ENCODE results near the gene WWP2. TPM values are rescaled to one million over a fixed set of nuclear protein-coding genes. Genes with fewer than 3 reads are reported as not detected.
"Not testable (repeated sequence)": the region's sequence is repeated elsewhere in the genome, so short reads cannot be mapped to it uniquely, and the experiment has no call there.

The WWP2 gene
- total RNA-seq, 1 experiment from 2014 or later: 40.2 TPM

DNA sequence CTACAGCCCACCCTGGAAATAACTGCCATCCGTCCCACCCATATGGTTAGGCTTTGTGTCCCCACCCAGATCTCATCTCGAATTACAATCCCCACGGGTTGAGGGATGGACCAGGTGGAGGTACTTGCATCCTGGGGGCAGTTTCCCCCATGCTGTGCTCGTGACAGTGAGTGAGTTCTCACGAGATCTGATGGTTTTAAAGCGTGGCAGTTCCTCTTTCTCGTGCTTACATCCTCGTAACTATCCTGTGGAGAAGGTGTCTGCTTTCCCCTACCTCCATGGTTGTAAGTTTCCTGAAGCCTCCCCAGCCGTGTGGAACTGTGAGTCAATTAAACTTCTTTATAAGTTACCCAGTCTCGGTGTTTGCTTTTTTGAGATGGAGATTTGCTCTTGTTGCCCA, 206.0 kb downstream of the WWP2 start:
- not testable (repeated sequence) for H3K18ac ChIP-seq (ENCODE audit: insufficient read length, low read depth, low read length); H3K79me1 ChIP-seq (ENCODE audit: insufficient read depth, low read depth, low read length, poor library complexity, severe bottlenecking); DNase-seq; H3K27me3 Mint-ChIP-seq (ENCODE audit: low read depth); H4K8ac ChIP-seq (replicated peaks; ENCODE audit: insufficient read length, low read depth, low read length); H2AK5ac ChIP-seq (ENCODE audit: insufficient read length, low read length); H4K5ac ChIP-seq (ENCODE audit: insufficient read length, low read depth, low read length); H3K23ac ChIP-seq (ENCODE audit: insufficient read length, low read depth, low read length); H2AFZ ChIP-seq (ENCODE audit: low read length); H3K9ac ChIP-seq (ENCODE audit: extremely low read depth, insufficient read length, low read length); H2BK20ac ChIP-seq (ENCODE audit: low read depth, low read length, poor library complexity, severe bottlenecking); H2BK15ac ChIP-seq (ENCODE audit: low read depth, low read length); H4K20me1 ChIP-seq (ENCODE audit: control insufficient read depth, insufficient read depth, insufficient read length); H3K9me3 Mint-ChIP-seq; H4K91ac ChIP-seq (ENCODE audit: insufficient read length, low read depth, low read length); H2BK120ac ChIP-seq (ENCODE audit: low read depth, low read length, poor library complexity, severe bottlenecking); H3K79me2 ChIP-seq (ENCODE audit: insufficient read depth, low read length); H3K14ac ChIP-seq (ENCODE audit: insufficient read depth, low read length); H3K27me3 ChIP-seq (ENCODE audit: insufficient read depth, low read length); H3T11ph ChIP-seq (ENCODE audit: low read length); H3K27ac Mint-ChIP-seq; H3K4me1 Mint-ChIP-seq; H2BK12ac ChIP-seq (ENCODE audit: insufficient read length, low read depth, low read length); H3K4me3 Mint-ChIP-seq; H3K9me3 ChIP-seq (ENCODE audit: control insufficient read depth, low read depth, low read length); H3K4me1 ChIP-seq (ENCODE audit: insufficient read depth, low read length); H3K4me2 ChIP-seq (ENCODE audit: insufficient read depth, insufficient read length, low read length); H3K4ac ChIP-seq (ENCODE audit: low read depth, low read length); H3K23me2 ChIP-seq (ENCODE audit: insufficient read length, low read depth, low read length, poor library complexity, severe bottlenecking); H3K27ac ChIP-seq (ENCODE audit: insufficient read length, low read depth, low read length); H2BK5ac ChIP-seq (ENCODE audit: insufficient read length, low read length); H3K56ac ChIP-seq (ENCODE audit: insufficient read length, low read depth, low read length); H3K36me3 Mint-ChIP-seq (ENCODE audit: insufficient read depth in 1 of 3, low read depth in 3 of 3)
- no CpG with 5 or more reads among the region's 10 CpGs for WGBS (ENCODE audit: extremely low coverage, insufficient read length, low lambda C conversion rate)

DNA sequence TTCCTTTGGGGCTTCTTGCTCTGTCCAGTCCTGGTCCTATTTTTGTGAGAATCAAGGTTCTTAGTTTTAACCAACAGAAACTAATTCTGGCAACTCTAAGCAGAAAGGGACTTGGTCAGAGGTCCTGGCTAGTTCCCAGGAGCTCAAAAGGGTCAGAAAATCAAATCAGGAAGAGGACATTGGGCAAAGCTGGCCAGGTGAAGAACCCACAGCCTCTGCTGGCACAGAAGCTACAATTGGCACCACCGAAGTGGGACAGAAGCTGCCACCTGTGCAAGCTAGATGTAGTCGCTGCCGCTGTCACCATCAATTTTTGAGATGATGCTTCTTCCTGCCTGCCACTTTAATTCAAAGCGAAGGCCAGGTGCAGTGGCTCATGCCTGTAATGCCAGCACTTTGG, 207.5 kb downstream of the WWP2 start:
- H3K4me1 ChIP-seq (ENCODE audit: insufficient read depth, low read length); H3K23ac ChIP-seq (ENCODE audit: insufficient read length, low read depth, low read length); H3K79me1 ChIP-seq (ENCODE audit: insufficient read depth, low read depth, low read length, poor library complexity, severe bottlenecking); H3K56ac ChIP-seq (ENCODE audit: insufficient read length, low read depth, low read length); H2BK12ac ChIP-seq (ENCODE audit: insufficient read length, low read depth, low read length); H3K27me3 ChIP-seq (ENCODE audit: insufficient read depth, low read length); H3K14ac ChIP-seq (ENCODE audit: insufficient read depth, low read length); DNase-seq; H3K9me3 ChIP-seq (ENCODE audit: control insufficient read depth, low read depth, low read length); H2BK15ac ChIP-seq (ENCODE audit: low read depth, low read length); H2BK120ac ChIP-seq (ENCODE audit: low read depth, low read length, poor library complexity, severe bottlenecking); H4K20me1 ChIP-seq (ENCODE audit: control insufficient read depth, insufficient read depth, insufficient read length); H2AK5ac ChIP-seq (ENCODE audit: insufficient read length, low read length); H2AFZ ChIP-seq (ENCODE audit: low read length); H2BK20ac ChIP-seq (ENCODE audit: low read depth, low read length, poor library complexity, severe bottlenecking); H4K8ac ChIP-seq (replicated peaks; ENCODE audit: insufficient read length, low read depth, low read length); H3K4me3 Mint-ChIP-seq; H3K27me3 Mint-ChIP-seq (ENCODE audit: low read depth); H3K23me2 ChIP-seq (ENCODE audit: insufficient read length, low read depth, low read length, poor library complexity, severe bottlenecking); H3K79me2 ChIP-seq (ENCODE audit: insufficient read depth, low read length); H3K4ac ChIP-seq (ENCODE audit: low read depth, low read length); H3K4me1 Mint-ChIP-seq; H3K18ac ChIP-seq (ENCODE audit: insufficient read length, low read depth, low read length); H3K27ac Mint-ChIP-seq; H3K9ac ChIP-seq (ENCODE audit: extremely low read depth, insufficient read length, low read length); H3T11ph ChIP-seq (ENCODE audit: low read length); H4K5ac ChIP-seq (ENCODE audit: insufficient read length, low read depth, low read length); H3K9me3 Mint-ChIP-seq; H3K4me2 ChIP-seq (ENCODE audit: insufficient read depth, insufficient read length, low read length); H4K91ac ChIP-seq (ENCODE audit: insufficient read length, low read depth, low read length); H3K36me3 Mint-ChIP-seq (ENCODE audit: insufficient read depth in 1 of 3, low read depth in 3 of 3); H3K27ac ChIP-seq (ENCODE audit: insufficient read length, low read depth, low read length); H2BK5ac ChIP-seq (ENCODE audit: insufficient read length, low read length): not testable (repeated sequence)
- WGBS (ENCODE audit: extremely low coverage, insufficient read length, low lambda C conversion rate): no CpG with 5 or more reads among the region's 4 CpGs

Data from H9 (cell line).